UCSD-AML1 (cell line): ENCODE data around the gene SMPX.

Experiments used
- DNase-seq: peaks from one replicate; lab custom pipeline; 2025; ENCODE audit not compliant: unreplicated experiment; lab: John Stamatoyannopoulos, UW

The SMPX gene

GRCh38 chrX:21658152-21658737 lies 99.7 kb downstream of the SMPX start, which contains the start of gene KLHL34:
TSS of gene KLHL34 (minus strand) at chrX:21658330. CDS start at chrX:21657788, 542 bp downstream.
- no peak for DNase-seq

- DNase-seq: no peak
These were observed 100.4 kb downstream of the SMPX start for GRCh38 chrX:21657318-21658151.

- DNase-seq: no peak
These were observed 101.2 kb downstream of the SMPX start for GRCh38 chrX:21656587-21657317.
